Activated CD8-positive, alpha-beta T cell treated with anti-CD3 and anti-CD28 coated beads for 36 hours (primary cell): ENCODE measurements around the gene DPAGT1. TPM values are rescaled to one million over a fixed set of nuclear protein-coding genes. Genes with fewer than 3 reads are reported as not detected.

Source experiments
- ATAC-seq: fragments of 200-7000 bp; cut with Tn5 transposase; one replicate; pipeline ENCODE4 v1.10.0; 2021; ENCODE audit warnings: mild to moderate bottlenecking, moderate library complexity
- CTCF ChIA-PET: fragments of 350-600 bp; sonication (Branson Sonifier 250); formaldehyde crosslinking; loops from one replicate; lab custom pipeline; 2021; ENCODE audit warnings: antibody characterized with exemption; lab: Charles Lee
- POLR2A ChIA-PET: fragments of 350-600 bp; sonication (Branson Sonifier 250); formaldehyde crosslinking; loops from one replicate; lab custom pipeline; 2021; ENCODE audit warnings: antibody characterized with exemption; lab: Charles Lee
- DNase-seq: peaks from one replicate; pipeline ENCODE4 v3.0.0-alpha.2; 2020
- H3K27ac Mint-ChIP-seq: one replicate; pipeline ENCODE4 v1.8.0; 2021; ENCODE audit warnings: mild to moderate bottlenecking, mixed read lengths
- H3K27me3 Mint-ChIP-seq: one replicate; pipeline ENCODE4 v1.8.0; 2021; ENCODE audit warnings: mixed read lengths
- H3K36me3 Mint-ChIP-seq: one replicate; pipeline ENCODE4 v1.8.0; 2021; ENCODE audit warnings: low read depth, mixed read lengths
- H3K4me1 Mint-ChIP-seq: one replicate; pipeline ENCODE4 v1.8.0; 2021; ENCODE audit warnings: low read depth, mixed read lengths
- H3K4me3 Mint-ChIP-seq: one replicate; pipeline ENCODE4 v1.8.0; 2021; ENCODE audit warnings: mild to moderate bottlenecking, moderate library complexity, mixed read lengths
- H3K9me3 Mint-ChIP-seq: one replicate; pipeline ENCODE4 v1.8.0; 2021; ENCODE audit warnings: mixed read lengths
- CTCF ChIP-seq: fragments of 200-600 bp; IDR thresholded peaks from one replicate; pipeline ENCODE4 v1.8.0; 2022; ENCODE audit warnings: antibody characterized with exemption, mild to moderate bottlenecking
- intact Hi-C: fragments of 100-400 bp; cut with micrococcal nuclease; formaldehyde crosslinking; loops from one replicate; pipeline ENCODE4 v1.10.0; 2022
- total RNA-seq, 2 experiments: library from RNA; stranded (reverse); gene quantifications; one replicate each; pipeline ENCODE4 v1.2.3, GENCODE V29; 2021

The DPAGT1 gene
- total RNA-seq, 2 experiments from 2014 or later: 51.1 to 52.2 TPM

- POLR2A ChIA-PET: interaction anchor here (0.6 to 2.0 kb wide), 5 partner anchors 8 to 65 kb away, joined by 3 to 10 read pairs (median 3); partner anchors contain the start of gene HYOU1
- ATAC-seq (no peak), DNase-seq (no peak)
- H3K4me3 Mint-ChIP-seq: no peak overlapping the region
- intact Hi-C loops: no loop called here
- H3K9me3 Mint-ChIP-seq: no peaks in the 10 kb centered on the region
- peaks cover 57% of the 10 kb centered on the region for H3K36me3 Mint-ChIP-seq
- TF ChIP-seq CTCF: no peak
- no peaks in the 10 kb centered on the region for H3K27me3 Mint-ChIP-seq
- peaks cover 21% of the 10 kb centered on the region for H3K4me1 Mint-ChIP-seq
- CTCF ChIA-PET: interaction anchor here (2.0 kb wide), 1 partner anchor 17 kb away, joined by 7 read pairs; the partner anchor contains the start of gene SLC37A4
- H3K27ac Mint-ChIP-seq: no peak overlapping the region
Measured at GRCh38 chr11:119048644-119049043, 53.0 kb downstream of the DPAGT1 start.

GRCh38 chr11:119047205-119047604 is 54.4 kb downstream of the DPAGT1 start:
- H3K4me1 Mint-ChIP-seq: peaks cover 12% of the 10 kb centered on the region
- no peak for TF ChIP-seq CTCF
- H3K27ac Mint-ChIP-seq: no peak overlapping the region
- intact Hi-C loops: no loop called here
- no peak overlapping the region for H3K4me3 Mint-ChIP-seq
- ChIA-PET POLR2A (interaction anchor here (1.0 to 2.0 kb wide), 4 partner anchors 9 to 48 kb away, joined by 3 to 10 read pairs (median 6); partner anchors contain the start of gene HYOU1), CTCF (interaction anchor here (1.2 to 2.0 kb wide), 2 partner anchors 9 to 16 kb away, joined by 6 to 7 read pairs; partner anchors contain the start of gene SLC37A4)
- H3K36me3 Mint-ChIP-seq: peaks cover 44% of the 10 kb centered on the region
- H3K27me3 Mint-ChIP-seq: no peaks in the 10 kb centered on the region
- H3K9me3 Mint-ChIP-seq: no peaks in the 10 kb centered on the region
- DNase-seq (no peak), ATAC-seq (no peak)

Other genes with a start within 250 kb of the DPAGT1 start
- under 1 TPM; 0.60 to 0.92 TPM for gene CXCR5, start 218.0 kb downstream of the DPAGT1 start, total RNA-seq
- 10 to 100 TPM; 35.9 to 38.8 TPM for gene BCL9L, start 175.9 kb downstream of the DPAGT1 start, total RNA-seq
- 1 to 10 TPM; 1.5 to 2.2 TPM for gene UPK2, start 145.6 kb downstream of the DPAGT1 start, total RNA-seq
- not detected for gene FOXR1, start 130.1 kb downstream of the DPAGT1 start, total RNA-seq
- gene CENATAC, start 103.7 kb downstream of the DPAGT1 start, total RNA-seq: 10 to 100 TPM; 22.0 to 24.1 TPM
- gene RPS25, start 83.5 kb downstream of the DPAGT1 start, total RNA-seq: 1,000 to 10,000 TPM; 1,901 to 1,911 TPM
- gene TRAPPC4, start 83.1 kb downstream of the DPAGT1 start, total RNA-seq: 10 to 100 TPM; 69.5 to 71.4 TPM
- 10 to 100 TPM; 32.4 to 35.2 TPM for gene SLC37A4, start 71.0 kb downstream of the DPAGT1 start, total RNA-seq
- gene HYOU1, start 44.6 kb downstream of the DPAGT1 start, total RNA-seq: 100 to 1,000 TPM in 1 of 2 experiments, 10 to 100 TPM in 1; 92.4 to 101 TPM
- 10 to 100 TPM; 17.1 to 17.2 TPM for gene VPS11, start 34.0 kb downstream of the DPAGT1 start, total RNA-seq
- 10 to 100 TPM; 33.6 to 36.1 TPM for gene HMBS, start 17.0 kb downstream of the DPAGT1 start, total RNA-seq
- gene C2CD2L, start 5.5 kb upstream of the DPAGT1 start, total RNA-seq: 10 to 100 TPM; 14.2 to 17.7 TPM
- 10 to 100 TPM; 23.9 to 26.5 TPM for gene HINFP, start 19.7 kb upstream of the DPAGT1 start, total RNA-seq
- gene ABCG4, start 47.2 kb upstream of the DPAGT1 start, total RNA-seq: not detected
- 10 to 100 TPM; 20.1 to 21.3 TPM for gene NLRX1, start 66.9 kb upstream of the DPAGT1 start, total RNA-seq
- gene NHERF4, start 83.6 kb upstream of the DPAGT1 start, total RNA-seq: under 1 TPM; 0.29 to 0.32 TPM
- gene CBL, start 104.5 kb upstream of the DPAGT1 start, total RNA-seq: 10 to 100 TPM; 27.0 to 27.5 TPM
- 1 to 10 TPM; 8.0 to 8.3 TPM for gene MCAM, start 215.3 kb upstream of the DPAGT1 start, total RNA-seq
- 10 to 100 TPM; 30.2 to 31.9 TPM for gene RNF26, start 232.7 kb upstream of the DPAGT1 start, total RNA-seq
- gene C1QTNF5, start 239.0 kb upstream of the DPAGT1 start, total RNA-seq: not detected
- gene MFRP, start 244.9 kb upstream of the DPAGT1 start, total RNA-seq: not detected